ENCODE results near the gene INTS6. TPM values are rescaled to one million over a fixed set of nuclear protein-coding genes. Genes with fewer than 3 reads are reported as not detected.

The INTS6 gene
- total and polyA plus RNA-seq, 8 donors, result 10.7 to 200 (median 13.7) TPM

- DNase-seq, result peak; percentile 86 to 94
- WGBS, 5 donors, result 0 to 1% (median 1%) methylated on average over 49 to 92 of the region's 92 CpGs
- Histone ChIP-seq H3K36me3 (peaks cover 8 to 42% (median 30%) of the 10 kb centered on the region in 4 donors), H3K4me3 (peak overlapping the region; percentile 70 to 90 (median 82)), H3K4me1 (peaks cover 16 to 50% (median 35%) of the 10 kb centered on the region in 4 donors), H3K27ac (peak overlapping the region; percentile 99 to 100 (median 100)), H3K9me3 (no peaks in the 10 kb centered on the region), H3K27me3 (no peaks in the 10 kb centered on the region)
- intact Hi-C loops (cut with DNase I; ENCODE audit: low total_unique reads), result no loop called here
- TF ChIP-seq POLR2AphosphoS5 (IDR thresholded peaks at IDR 0.05) (peak in 2 of 3 donors; percentile 44 to 53), POLR2A (IDR thresholded peaks at IDR 0.05) (peak in 2 of 4 donors; percentile 24 to 33), EP300 (IDR thresholded peaks at IDR 0.05) (no peak), CTCF (IDR thresholded peaks at IDR 0.05) (no peak)
Measured at GRCh38 chr13:51451467-51452360, 1.1 kb downstream of the INTS6 start.

- H3K4me1 ChIP-seq, result peaks cover 16 to 54% (median 35%) of the 10 kb centered on the region in 4 donors
- TF ChIP-seq POLR2AphosphoS5 (IDR thresholded peaks at IDR 0.05) (no peak), POLR2A (IDR thresholded peaks at IDR 0.05) (no peak), CTCF (IDR thresholded peaks at IDR 0.05) (no peak), EP300 (IDR thresholded peaks at IDR 0.05) (no peak)
- peak overlapping the region; percentile 99 to 100 (median 100) for H3K27ac ChIP-seq
- no peaks in the 10 kb centered on the region for H3K27me3 ChIP-seq
- H3K36me3 ChIP-seq, result peaks cover 8 to 36% (median 26%) of the 10 kb centered on the region in 4 donors
- DNase-seq, result no peak
- WGBS, 5 donors, result 0 to 2% (median 1%) methylated on average over 5 of the region's 5 CpGs
- H3K9me3 ChIP-seq, result no peaks in the 10 kb centered on the region
- H3K4me3 ChIP-seq, result peak overlapping the region; percentile 70 to 90 (median 82)
- intact Hi-C loops (cut with DNase I; ENCODE audit: low total_unique reads), result no loop called here
Measured at GRCh38 chr13:51451134-51451466, 1.7 kb downstream of the INTS6 start.

- H3K4me1 ChIP-seq, result peaks cover 11 to 36% (median 22%) of the 10 kb centered on the region in 4 donors
- intact Hi-C loops (cut with DNase I; ENCODE audit: low total_unique reads), result loop anchor here (10.0 kb wide), 1 partner anchor 346 kb away; no protein-coding TSS in a partner anchor
Measured at GRCh38 chr13:51449018-51449417, 3.8 kb downstream of the INTS6 start.

More at GRCh38 chr13:51449018-51449417, 3.8 kb downstream of the INTS6 start:
- no peak overlapping the region for H3K27ac ChIP-seq
- 92 to 100% (median 97%) methylated on average over 1 of the region's 1 CpG for WGBS, 5 donors
- H3K36me3 ChIP-seq, result peaks cover 0 to 23% (median 16%) of the 10 kb centered on the region in 4 donors
- no peaks in the 10 kb centered on the region for H3K27me3 ChIP-seq
- no peak for DNase-seq
- no peak overlapping the region for H3K4me3 ChIP-seq
- TF ChIP-seq CTCF (IDR thresholded peaks at IDR 0.05) (no peak), POLR2A (IDR thresholded peaks at IDR 0.05) (no peak), POLR2AphosphoS5 (IDR thresholded peaks at IDR 0.05) (no peak), EP300 (IDR thresholded peaks at IDR 0.05) (no peak)
- no peaks in the 10 kb centered on the region for H3K9me3 ChIP-seq
